Mucosa of stomach (tissue), 1 donor: ENCODE data around the gene GDPD4.

ENCODE experiments used
- H3K27me3 ChIP-seq: one replicate; pipeline ENCODE4 v1.7.0; 2013; ENCODE audit warnings: mild to moderate bottlenecking, low read length; ENCODE audit not compliant: control insufficient read depth, insufficient read depth
- H3K36me3 ChIP-seq: one replicate; pipeline ENCODE4 v1.7.0; 2013; ENCODE audit warnings: low read length; ENCODE audit not compliant: control insufficient read depth, insufficient read depth
- H3K4me1 ChIP-seq: one replicate; pipeline ENCODE4 v1.7.0; 2013; ENCODE audit warnings: mild to moderate bottlenecking, low read length; ENCODE audit not compliant: control insufficient read depth, insufficient read depth
- H3K4me3 ChIP-seq: one replicate; pipeline ENCODE4 v1.7.0; 2013; ENCODE audit warnings: low read length
- H3K9ac ChIP-seq: one replicate; pipeline ENCODE4 v1.7.0; 2013; ENCODE audit warnings: mild to moderate bottlenecking, low read length, moderate library complexity
- H3K9me3 ChIP-seq: one replicate; pipeline ENCODE4 v1.7.0; 2013; ENCODE audit warnings: mild to moderate bottlenecking, low read length, moderate library complexity; ENCODE audit not compliant: control insufficient read depth
- donor health status: Pancreatic carcinoma.

GDPD4 gene

DNA sequence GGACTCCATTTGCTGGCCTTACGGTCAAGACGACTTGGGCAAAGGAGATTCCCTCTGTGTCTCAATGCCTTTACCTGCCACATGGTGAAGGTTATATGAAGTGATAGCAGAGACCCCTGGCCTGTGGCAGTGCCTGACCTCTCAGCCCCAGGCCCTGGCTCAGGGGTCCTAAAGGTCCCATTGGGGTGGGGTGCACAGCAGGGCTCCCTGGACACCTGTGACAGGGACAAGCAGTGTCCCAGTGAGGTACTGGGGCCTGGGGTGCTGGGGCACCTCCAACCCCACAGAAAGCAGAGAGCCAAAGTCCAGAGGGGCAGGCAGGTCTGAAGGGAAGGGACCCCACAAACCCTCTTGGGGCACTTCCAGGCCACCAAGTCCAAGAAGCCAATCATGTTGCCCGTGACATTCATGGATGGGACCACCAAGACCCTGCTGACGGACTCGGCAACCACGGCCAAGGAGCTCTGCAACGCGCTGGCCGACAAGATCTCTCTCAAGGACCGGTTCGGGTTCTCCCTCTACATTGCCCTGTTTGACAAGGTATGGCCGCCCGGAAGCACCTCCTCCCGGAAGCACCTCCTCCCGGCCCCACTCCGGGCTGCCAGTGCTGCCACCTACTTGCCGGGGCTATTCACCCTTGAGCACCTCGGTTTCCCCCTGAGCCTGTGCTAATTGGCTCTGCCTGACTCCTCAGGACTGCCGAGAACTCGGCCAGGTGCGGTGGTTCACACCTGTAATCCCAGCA, 111.0 kb downstream of the GDPD4 start:
- no peak overlapping the region for H3K4me3 ChIP-seq
- H3K4me1 ChIP-seq: peaks cover 4% of the 10 kb centered on the region
- no peak overlapping the region for H3K9ac ChIP-seq
- H3K9me3 ChIP-seq: no peaks in the 10 kb centered on the region
- H3K27me3 ChIP-seq: no peaks in the 10 kb centered on the region
- no peaks in the 10 kb centered on the region for H3K36me3 ChIP-seq

DNA sequence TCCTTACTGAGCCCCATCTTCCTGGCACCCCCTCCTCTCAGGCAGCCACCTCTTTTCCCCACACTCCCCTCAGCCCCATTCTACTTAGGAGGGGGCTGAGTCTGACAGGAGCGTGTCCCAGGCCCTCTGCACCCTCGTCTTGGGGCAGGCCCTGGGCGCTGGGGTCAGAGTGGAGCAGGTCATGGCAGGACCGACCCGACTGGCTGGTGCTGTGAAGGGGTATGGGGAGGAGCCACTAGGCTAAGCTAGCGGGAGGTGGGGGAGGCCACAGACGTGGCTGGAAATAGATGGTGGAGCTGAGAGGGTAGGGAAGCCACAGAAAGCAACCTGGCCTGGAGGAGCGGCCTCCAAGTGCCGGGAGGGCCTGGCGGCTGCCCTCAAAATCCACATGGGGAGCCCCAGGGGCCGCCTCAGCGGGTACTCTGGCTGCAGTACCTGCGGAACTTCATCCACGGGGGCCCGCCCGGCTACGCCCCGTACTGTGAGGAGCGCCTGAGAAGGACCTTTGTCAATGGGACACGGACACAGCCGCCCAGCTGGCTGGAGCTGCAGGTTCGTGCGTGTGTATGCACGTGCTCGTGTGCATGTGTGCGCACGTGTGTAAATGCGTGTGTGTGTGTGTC, 111.8 kb downstream of the GDPD4 start:
- Histone ChIP-seq H3K27me3 (no peaks in the 10 kb centered on the region), H3K4me1 (no peaks in the 10 kb centered on the region), H3K9me3 (no peaks in the 10 kb centered on the region), H3K36me3 (no peaks in the 10 kb centered on the region), H3K9ac (no peak overlapping the region), H3K4me3 (no peak overlapping the region)

DNA sequence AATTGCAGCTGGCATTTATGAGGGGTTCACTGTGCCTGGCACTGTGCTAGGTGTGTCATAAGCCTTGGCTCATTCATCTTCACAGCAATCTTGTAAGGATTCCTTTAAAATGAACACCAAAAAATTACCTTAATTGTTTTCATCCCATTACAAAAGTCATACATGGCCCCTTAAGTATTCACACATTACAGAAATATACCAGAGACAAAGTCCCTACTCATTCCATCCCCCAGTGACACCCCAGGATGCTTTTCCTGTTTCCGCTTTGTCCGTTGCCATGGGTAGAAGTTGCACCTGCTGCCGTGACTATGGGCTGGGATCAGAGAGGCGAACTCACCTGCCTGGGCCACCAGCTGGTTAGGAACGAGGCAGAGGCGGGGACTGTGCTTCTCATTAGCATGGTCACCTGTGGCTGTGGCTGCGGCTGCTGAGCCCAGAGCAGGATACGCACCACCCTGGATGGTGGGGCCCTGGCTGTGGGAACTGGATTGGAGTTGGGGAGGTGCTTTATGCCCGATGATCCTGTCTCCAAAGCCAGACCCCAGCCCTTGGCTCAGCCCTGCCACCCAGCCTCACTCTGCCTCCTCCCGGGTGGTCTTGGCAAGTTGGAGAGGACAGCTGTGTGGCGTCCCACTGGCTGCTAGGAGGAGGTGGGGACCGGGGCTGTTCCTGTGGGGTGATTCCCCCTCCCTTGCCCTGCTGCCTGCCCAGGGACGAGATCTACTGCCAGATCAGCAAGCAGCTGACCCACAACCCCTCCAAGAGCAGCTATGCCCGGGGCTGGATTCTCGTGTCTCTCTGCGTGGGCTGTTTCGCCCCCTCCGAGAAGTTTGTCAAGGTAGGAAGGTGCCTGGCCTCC, 112.6 kb downstream of the GDPD4 start:
- H3K36me3 ChIP-seq: no peaks in the 10 kb centered on the region
- no peak overlapping the region for H3K9ac ChIP-seq
- no peaks in the 10 kb centered on the region for H3K4me1 ChIP-seq

DNA sequence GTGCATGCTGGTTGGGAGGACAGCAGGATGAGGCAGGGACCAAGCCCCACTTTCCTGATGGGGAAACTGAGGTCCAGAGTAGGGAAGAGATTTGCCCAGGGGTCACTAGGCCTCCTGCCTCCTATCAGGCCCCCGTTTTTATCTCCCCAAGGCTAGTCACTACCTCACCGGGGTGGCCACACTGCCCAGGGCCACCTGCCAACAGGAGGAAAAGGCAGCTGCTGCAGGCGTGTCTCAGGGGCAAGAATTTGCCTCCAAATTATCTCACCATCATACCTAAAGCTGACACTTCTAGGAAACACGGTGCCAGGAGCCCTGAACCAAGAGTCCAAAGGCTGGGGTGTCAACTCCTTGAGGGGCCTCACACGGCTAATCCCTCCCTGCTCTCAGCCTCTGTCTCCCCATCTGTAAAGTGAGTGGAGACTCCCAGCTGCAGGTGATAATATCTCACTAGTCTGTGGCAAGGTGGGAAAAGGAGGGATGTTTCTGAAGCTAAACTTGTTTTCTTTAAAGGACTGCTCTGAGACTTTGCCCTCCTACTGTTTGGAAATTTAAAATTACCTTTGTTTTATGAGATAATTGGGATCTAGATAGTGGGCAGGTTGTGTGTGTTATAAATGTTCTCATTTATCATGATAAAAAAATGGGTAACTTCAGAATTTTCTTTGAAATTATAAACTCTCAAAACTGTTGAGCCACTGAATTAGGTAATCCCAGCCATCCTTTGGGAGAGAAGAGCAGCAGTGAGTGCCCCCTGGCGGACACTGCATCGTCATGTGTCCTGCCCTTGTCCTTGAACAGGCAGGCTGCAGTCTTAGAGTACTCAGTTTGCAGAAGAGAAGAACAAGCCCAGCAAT, 113.5 kb downstream of the GDPD4 start:
- no peaks in the 10 kb centered on the region for H3K36me3 ChIP-seq
- H3K4me1 ChIP-seq: no peaks in the 10 kb centered on the region
- H3K4me3 ChIP-seq: no peak overlapping the region
- H3K27me3 ChIP-seq: no peaks in the 10 kb centered on the region
- no peak overlapping the region for H3K9ac ChIP-seq
- no peaks in the 10 kb centered on the region for H3K9me3 ChIP-seq

More for the DNA sequence above, 112.6 kb downstream of the GDPD4 start:
- H3K9me3 ChIP-seq: no peaks in the 10 kb centered on the region
- H3K4me3 ChIP-seq: no peak overlapping the region
- no peaks in the 10 kb centered on the region for H3K27me3 ChIP-seq

DNA sequence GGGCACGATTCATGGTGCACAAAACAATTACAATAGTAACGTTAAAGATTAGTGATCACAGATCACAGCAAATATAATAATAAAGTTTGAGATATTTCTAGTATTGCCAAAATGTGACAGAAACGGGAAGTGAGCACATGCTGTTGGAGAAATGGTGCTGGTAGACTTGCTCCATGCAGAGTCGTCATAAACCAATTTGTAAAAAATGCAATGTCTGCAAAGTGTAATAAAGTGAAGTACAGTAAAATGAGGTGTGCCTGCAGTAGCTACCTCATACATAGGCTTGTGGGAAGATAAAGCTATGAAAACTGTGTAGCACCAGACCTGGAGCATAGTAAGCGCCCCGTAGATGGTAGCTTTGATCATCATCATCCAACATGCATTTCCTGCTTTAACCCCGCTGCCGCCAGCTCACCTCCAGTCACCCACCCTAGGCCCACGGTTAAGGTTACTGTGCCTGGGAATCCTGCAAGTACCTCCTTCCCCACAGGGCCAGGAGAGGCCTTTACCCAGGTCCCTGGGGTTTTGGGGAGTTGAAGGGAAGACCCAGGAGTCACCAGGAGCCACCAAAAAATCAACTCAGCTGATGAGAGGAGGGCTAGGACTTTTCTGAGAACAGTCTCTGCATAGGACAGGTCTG, 114.3 kb downstream of the GDPD4 start:
- H3K9ac ChIP-seq: no peak overlapping the region
- H3K9me3 ChIP-seq: no peaks in the 10 kb centered on the region
- no peaks in the 10 kb centered on the region for H3K27me3 ChIP-seq
- no peak overlapping the region for H3K4me3 ChIP-seq
- H3K4me1 ChIP-seq: no peaks in the 10 kb centered on the region
- H3K36me3 ChIP-seq: no peaks in the 10 kb centered on the region

DNA sequence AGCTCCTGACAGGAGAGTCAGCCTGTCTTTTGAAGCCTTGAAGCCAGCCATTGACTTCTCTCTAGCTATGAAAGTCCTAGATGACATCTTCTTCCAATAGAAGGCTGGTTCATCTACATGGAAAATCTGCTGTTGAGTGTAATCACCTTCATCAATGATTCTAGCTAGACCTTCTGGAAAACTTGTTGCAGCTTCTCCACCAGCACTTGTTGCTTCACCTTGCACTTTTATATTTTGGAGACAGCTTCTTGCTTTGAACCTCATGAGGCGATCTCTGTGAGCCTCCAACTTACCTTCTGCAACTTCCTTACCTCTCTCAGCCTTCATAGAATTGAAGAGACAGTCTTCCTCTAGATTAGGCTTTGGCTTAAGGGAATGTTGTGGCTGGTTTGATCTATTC, 115.2 kb downstream of the GDPD4 start:
- H3K9ac ChIP-seq: no peak overlapping the region
- no peaks in the 10 kb centered on the region for H3K9me3 ChIP-seq
- no peaks in the 10 kb centered on the region for H3K36me3 ChIP-seq

DNA sequence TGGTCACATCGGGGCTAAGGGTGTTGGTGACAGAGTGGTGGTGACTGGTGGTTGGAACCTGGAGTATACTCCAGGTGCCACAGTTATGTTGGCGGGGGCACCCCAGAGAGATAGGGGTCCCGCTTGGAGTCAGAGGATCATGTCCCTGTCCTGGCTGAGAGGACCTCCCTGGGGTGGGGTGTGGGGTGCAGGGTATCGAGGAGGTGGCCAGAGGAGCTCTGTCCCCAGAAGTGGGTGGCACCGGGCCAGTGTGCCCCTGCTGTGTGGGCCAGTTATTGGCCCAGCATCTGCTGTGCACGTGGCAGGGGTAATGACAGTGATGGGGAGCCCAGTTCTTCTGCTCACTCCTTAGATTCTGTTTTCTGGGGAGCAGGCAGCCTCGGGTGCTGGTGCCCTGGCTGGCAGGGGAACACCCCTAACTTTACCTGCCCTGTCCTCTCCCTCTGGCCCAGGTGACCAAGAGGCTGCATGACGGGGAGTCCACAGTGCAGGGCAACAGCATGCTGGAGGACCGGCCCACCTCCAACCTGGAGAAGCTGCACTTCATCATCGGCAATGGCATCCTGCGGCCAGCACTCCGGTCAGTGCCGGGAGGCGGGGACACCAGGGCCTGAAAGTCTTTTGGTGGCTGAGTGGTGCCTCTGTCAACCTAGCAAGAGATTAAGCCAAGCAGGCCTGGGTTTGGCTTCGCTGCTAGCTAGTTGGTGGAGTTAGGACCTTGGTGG, 117.2 kb downstream of the GDPD4 start:
- no peaks in the 10 kb centered on the region for H3K27me3 ChIP-seq
- H3K4me3 ChIP-seq: no peak overlapping the region
- H3K9me3 ChIP-seq: no peaks in the 10 kb centered on the region
- no peaks in the 10 kb centered on the region for H3K4me1 ChIP-seq
- H3K36me3 ChIP-seq: no peaks in the 10 kb centered on the region
- H3K9ac ChIP-seq: no peak overlapping the region

More for the DNA sequence above, 115.2 kb downstream of the GDPD4 start:
- Histone ChIP-seq H3K4me3 (no peak overlapping the region), H3K27me3 (no peaks in the 10 kb centered on the region), H3K4me1 (no peaks in the 10 kb centered on the region)

DNA sequence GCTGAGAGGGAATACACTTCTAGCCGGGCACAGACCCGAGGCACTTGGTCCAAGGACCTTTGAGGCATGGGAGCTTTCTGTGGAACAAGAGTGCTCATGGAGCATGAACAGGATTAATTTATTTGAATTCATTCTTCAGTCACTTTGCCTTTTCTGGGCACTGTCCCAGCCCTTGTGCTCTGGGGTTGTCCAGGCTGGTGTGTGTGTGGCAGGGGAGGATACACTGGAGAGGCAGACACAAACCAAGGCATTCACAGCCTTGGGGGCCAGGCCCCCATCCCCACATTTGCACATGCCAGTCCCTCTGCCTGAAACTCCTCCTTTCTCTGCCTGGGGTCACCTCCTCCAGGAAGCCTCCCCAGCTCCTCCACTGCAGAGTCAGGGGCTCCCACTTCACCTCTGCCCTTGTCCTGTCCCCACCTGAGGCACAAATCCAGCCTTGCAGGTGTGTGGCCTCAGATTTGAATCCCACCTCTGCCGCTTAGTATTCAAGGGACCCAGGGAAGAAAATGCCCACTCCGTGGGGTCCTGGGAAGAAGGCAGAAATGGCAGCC, 118.0 kb downstream of the GDPD4 start:
- no peaks in the 10 kb centered on the region for H3K4me1 ChIP-seq
- H3K36me3 ChIP-seq: no peaks in the 10 kb centered on the region
- no peaks in the 10 kb centered on the region for H3K9me3 ChIP-seq
- no peaks in the 10 kb centered on the region for H3K27me3 ChIP-seq
- no peak overlapping the region for H3K9ac ChIP-seq
- no peak overlapping the region for H3K4me3 ChIP-seq

DNA sequence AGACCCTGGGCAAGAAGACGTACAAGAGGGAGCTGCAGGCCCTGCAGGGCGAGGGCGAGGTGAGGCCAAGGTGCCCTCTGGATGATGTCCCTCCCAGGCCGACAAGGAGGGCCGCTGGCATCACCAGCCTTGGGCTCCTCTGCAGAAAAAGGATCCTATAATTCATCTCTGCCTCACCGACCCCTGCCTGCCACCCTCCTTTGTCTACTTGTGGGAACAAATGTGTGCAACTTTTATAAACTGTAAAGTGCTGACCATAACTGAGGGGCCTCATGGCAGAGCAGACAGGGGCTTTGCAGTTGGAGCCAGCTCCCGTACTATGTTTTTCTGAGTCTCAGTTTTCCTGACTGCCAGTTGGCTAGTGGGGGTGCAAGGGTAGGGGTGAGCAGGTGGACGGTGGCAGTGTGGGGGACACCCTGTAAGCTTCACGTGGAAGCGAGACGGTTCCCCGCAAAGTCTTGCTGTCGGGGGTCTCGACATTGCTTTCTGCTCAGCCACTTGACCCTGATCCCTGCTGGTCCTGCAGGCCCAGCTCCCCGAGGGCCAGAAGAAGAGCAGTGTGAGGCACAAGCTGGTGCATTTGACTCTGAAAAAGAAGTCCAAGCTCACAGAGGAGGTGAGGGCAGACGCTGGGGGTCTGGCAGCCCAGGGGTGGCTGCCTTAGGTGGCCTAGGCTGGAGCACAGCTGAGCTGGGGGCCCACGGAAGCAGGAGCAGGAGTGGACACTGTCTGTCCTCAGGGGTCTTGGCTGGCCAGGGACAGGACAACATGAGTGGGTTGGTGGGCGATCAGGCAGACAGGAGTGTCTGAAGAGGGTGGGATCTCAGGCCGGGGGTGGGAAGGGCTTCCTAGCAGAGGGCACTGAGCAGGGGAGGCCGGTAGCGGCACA, 118.7 kb downstream of the GDPD4 start:
- Histone ChIP-seq H3K36me3 (no peaks in the 10 kb centered on the region), H3K9ac (no peak overlapping the region)

More for the DNA sequence above, 118.7 kb downstream of the GDPD4 start:
- H3K27me3 ChIP-seq: no peaks in the 10 kb centered on the region
- no peak overlapping the region for H3K4me3 ChIP-seq
- no peaks in the 10 kb centered on the region for H3K9me3 ChIP-seq
- no peaks in the 10 kb centered on the region for H3K4me1 ChIP-seq
